RCC 7860 (cell line): Measurements from ENCODE around the gene TPRX1.
A peak's percentile ranks its signal among the peaks of the same experiment; 100 is the strongest.
"Not testable (repeated sequence)": the region's sequence is repeated elsewhere in the genome, so short reads cannot be mapped to it uniquely, and the experiment has no call there.

Experiments used
- DNase-seq: peaks from one replicate; pipeline ENCODE4 v3.0.0-alpha.2; 2015; ENCODE audit warnings: low spot score
- FAIRE-seq: peaks from 2 replicates; lab custom pipeline; 2012; peaks lifted over from hg19 to GRCh38; lab: Jason Lieb, UNC

TPRX1 gene

GRCh38 chr19:47804451-47804850 lies at the start of gene TPRX1:
Gene TPRX1 (minus strand): TSS chr19:47804551. CDS start chr19:47804539, 12 bp downstream.
- DNase-seq, FAIRE-seq: not testable (repeated sequence)

- FAIRE-seq (no peak), DNase-seq (no peak)
Measured at GRCh38 chr19:47853003-47853402, 48.7 kb upstream of the TPRX1 start.

GRCh38 chr19:47848823-47849473 lies 44.6 kb upstream of the TPRX1 start:
- no peak for FAIRE-seq
- no peak for DNase-seq

GRCh38 chr19:47848425-47848822 lies 44.1 kb upstream of the TPRX1 start:
- no peak for DNase-seq
- no peak for FAIRE-seq

GRCh38 chr19:47842941-47843340 lies 38.6 kb upstream of the TPRX1 start:
- no peak for FAIRE-seq
- DNase-seq, result no peak

GRCh38 chr19:47839913-47840312 lies 35.6 kb upstream of the TPRX1 start:
- FAIRE-seq (no peak), DNase-seq (no peak)

- FAIRE-seq (no peak), DNase-seq (no peak)
Measured at GRCh38 chr19:47839411-47839810, 35.1 kb upstream of the TPRX1 start.

GRCh38 chr19:47836038-47836437 lies 31.7 kb upstream of the TPRX1 start:
- no peak for DNase-seq
- FAIRE-seq, result no peak

- no peak for DNase-seq
- no peak for FAIRE-seq
Measured at GRCh38 chr19:47832723-47833122, 28.4 kb upstream of the TPRX1 start.

- DNase-seq (no peak), FAIRE-seq (no peak)
Measured at GRCh38 chr19:47826800-47827199, 22.4 kb upstream of the TPRX1 start.

- FAIRE-seq (no peak), DNase-seq (no peak)
Measured at GRCh38 chr19:47824396-47824795, 20.0 kb upstream of the TPRX1 start.

- FAIRE-seq (no peak), DNase-seq (no peak)
Measured at GRCh38 chr19:47821460-47822020, 17.2 kb upstream of the TPRX1 start, which contains the start of gene CRX. Gene CRX (plus strand): TSS chr19:47821937. CDS start chr19:47834444, 12,507 bp downstream.

GRCh38 chr19:47820410-47820809 lies 16.1 kb upstream of the TPRX1 start:
- DNase-seq (no peak), FAIRE-seq (no peak)

- DNase-seq (no peak), FAIRE-seq (no peak)
Measured at GRCh38 chr19:47819858-47820257, 15.5 kb upstream of the TPRX1 start.

GRCh38 chr19:47818221-47818620 lies 13.9 kb upstream of the TPRX1 start:
- not testable (repeated sequence) for FAIRE-seq

GRCh38 chr19:47816270-47816669 lies 11.9 kb upstream of the TPRX1 start:
- not testable (repeated sequence) for FAIRE-seq

More at GRCh38 chr19:47818221-47818620, 13.9 kb upstream of the TPRX1 start:
- not testable (repeated sequence) for DNase-seq

GRCh38 chr19:47813995-47814328 lies 9.6 kb upstream of the TPRX1 start:
- no peak for FAIRE-seq
- no peak for DNase-seq

More at GRCh38 chr19:47816270-47816669, 11.9 kb upstream of the TPRX1 start:
- not testable (repeated sequence) for DNase-seq

GRCh38 chr19:47813304-47813994 lies 9.1 kb upstream of the TPRX1 start:
- DNase-seq (peak; percentile 19), FAIRE-seq (no peak)

- DNase-seq (no peak), FAIRE-seq (no peak)
Measured at GRCh38 chr19:47806435-47806834, 2.1 kb upstream of the TPRX1 start.

GRCh38 chr19:47805313-47805712 lies 962 bp upstream of the TPRX1 start:
- FAIRE-seq (no peak), DNase-seq (no peak)

- not testable (repeated sequence) for DNase-seq, FAIRE-seq
Measured at GRCh38 chr19:47803671-47804070, 680 bp downstream of the TPRX1 start.

- DNase-seq, FAIRE-seq: not testable (repeated sequence)
Measured at GRCh38 chr19:47803148-47803547, 1.2 kb downstream of the TPRX1 start.
